Activated CD8-positive, alpha-beta memory T cell treated with anti-CD3 and anti-CD28 coated beads, Interleukin-2, amount 10 ng/mL, durations not matched to agents 7 days and 5 days (primary cell): ENCODE results near the gene SPDEF. TPM values are rescaled to one million over a fixed set of nuclear protein-coding genes. Genes with fewer than 3 reads are reported as not detected.

ENCODE experiments used
- ATAC-seq: fragments of 150-1000 bp; cut with Tn5 transposase; one replicate; pipeline ENCODE4 v1.10.0; 2021; ENCODE audit warnings: moderate library complexity
- CTCF ChIA-PET: fragments of 350-600 bp; sonication (Branson Sonifier 250); formaldehyde crosslinking; loops from one replicate; lab custom pipeline; 2021; ENCODE audit warnings: antibody characterized with exemption; lab: Charles Lee
- DNase-seq: peaks from one replicate; pipeline ENCODE4 v3.0.0-alpha.2; 2020
- H3K27ac Mint-ChIP-seq: one replicate; pipeline ENCODE4 v1.8.0; 2021; ENCODE audit warnings: mild to moderate bottlenecking, mixed read lengths
- H3K27me3 Mint-ChIP-seq: one replicate; pipeline ENCODE4 v1.8.0; 2021; ENCODE audit warnings: mixed read lengths
- H3K36me3 Mint-ChIP-seq: one replicate; pipeline ENCODE4 v1.8.0; 2021; ENCODE audit warnings: mild to moderate bottlenecking, mixed read lengths
- H3K4me1 Mint-ChIP-seq: one replicate; pipeline ENCODE4 v1.8.0; 2021; ENCODE audit warnings: mixed read lengths
- H3K4me3 Mint-ChIP-seq: one replicate; pipeline ENCODE4 v1.8.0; 2021; ENCODE audit warnings: mild to moderate bottlenecking, moderate library complexity, mixed read lengths
- H3K9me3 Mint-ChIP-seq: one replicate; pipeline ENCODE4 v1.8.0; 2022; ENCODE audit warnings: low read depth, mixed read lengths
- total RNA-seq, 2 experiments: library from RNA; stranded (reverse); gene quantifications; one replicate each; pipeline ENCODE4 v1.2.3, GENCODE V29; 2021

SPDEF gene
- total RNA-seq, 2 experiments from 2014 or later: 0.12 TPM; not detected in 1

DNA sequence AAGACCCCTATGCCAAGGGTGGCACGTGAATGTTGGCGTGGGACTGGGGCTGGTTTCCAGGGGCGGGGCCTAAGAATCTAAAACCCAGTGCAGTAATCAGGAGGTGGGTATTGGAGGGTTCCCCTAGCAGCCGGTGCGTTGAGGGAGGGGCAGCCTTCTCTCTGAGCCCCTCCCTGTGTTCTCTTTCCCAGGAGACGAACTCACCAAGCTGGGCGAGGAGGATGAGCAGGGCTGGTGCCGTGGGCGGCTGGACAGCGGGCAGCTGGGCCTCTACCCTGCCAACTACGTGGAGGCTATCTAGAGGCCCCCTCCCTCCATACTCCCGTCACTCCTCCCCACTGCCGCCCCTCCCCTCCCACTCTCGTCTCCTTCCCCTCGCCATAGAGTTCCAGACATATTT, 23.9 kb downstream of the SPDEF start:
- Mint-ChIP-seq H3K4me1 (peaks cover 4% of the 10 kb centered on the region), H3K4me3 (no peak overlapping the region), H3K27me3 (no peaks in the 10 kb centered on the region), H3K9me3 (no peaks in the 10 kb centered on the region), H3K36me3 (no peaks in the 10 kb centered on the region), H3K27ac (no peak overlapping the region)
- CTCF ChIA-PET: interaction anchor here (1.3 kb wide), 1 partner anchor 77 kb away, joined by 3 read pairs; no protein-coding TSS in a partner anchor
- ATAC-seq (no peak), DNase-seq (no peak)

DNA sequence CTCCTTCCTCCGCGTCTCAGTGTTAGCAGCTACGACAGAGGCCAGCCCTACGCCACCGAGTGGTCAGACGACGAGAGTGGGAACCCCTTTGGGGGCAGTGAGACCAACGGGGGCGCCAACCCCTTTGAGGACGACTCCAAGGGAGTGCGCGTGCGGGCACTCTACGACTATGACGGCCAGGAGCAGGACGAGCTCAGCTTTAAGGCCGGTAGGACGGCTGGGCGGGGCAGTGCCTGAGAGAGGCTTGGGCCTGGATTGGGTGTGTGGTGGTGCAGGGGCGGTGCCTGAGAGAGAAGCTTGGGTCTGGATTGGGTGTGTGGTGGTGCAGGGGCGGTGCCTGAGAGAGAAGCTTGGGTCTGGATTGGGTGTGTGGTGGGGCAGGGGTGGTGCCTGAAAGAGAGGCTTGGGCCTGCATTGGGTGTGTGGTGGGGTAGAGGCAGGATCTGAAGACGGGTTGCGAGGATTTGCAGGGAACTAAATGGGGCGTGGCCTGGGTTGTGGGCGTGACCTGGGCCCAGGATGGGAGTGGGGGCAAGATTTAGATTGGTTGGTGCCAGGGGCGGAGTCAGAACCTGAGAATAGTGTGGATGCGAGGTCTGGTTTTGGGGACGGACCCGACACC, 24.4 kb downstream of the SPDEF start:
- H3K36me3 Mint-ChIP-seq: no peaks in the 10 kb centered on the region
- DNase-seq: no peak
- H3K4me3 Mint-ChIP-seq: no peak overlapping the region
- no peak overlapping the region for H3K27ac Mint-ChIP-seq
- no peaks in the 10 kb centered on the region for H3K27me3 Mint-ChIP-seq
- H3K4me1 Mint-ChIP-seq: peaks cover 5% of the 10 kb centered on the region
- no peak for ATAC-seq
- CTCF ChIA-PET: interaction anchor here (1.3 kb wide), 1 partner anchor 77 kb away, joined by 3 read pairs; no protein-coding TSS in a partner anchor
- H3K9me3 Mint-ChIP-seq: no peaks in the 10 kb centered on the region

DNA sequence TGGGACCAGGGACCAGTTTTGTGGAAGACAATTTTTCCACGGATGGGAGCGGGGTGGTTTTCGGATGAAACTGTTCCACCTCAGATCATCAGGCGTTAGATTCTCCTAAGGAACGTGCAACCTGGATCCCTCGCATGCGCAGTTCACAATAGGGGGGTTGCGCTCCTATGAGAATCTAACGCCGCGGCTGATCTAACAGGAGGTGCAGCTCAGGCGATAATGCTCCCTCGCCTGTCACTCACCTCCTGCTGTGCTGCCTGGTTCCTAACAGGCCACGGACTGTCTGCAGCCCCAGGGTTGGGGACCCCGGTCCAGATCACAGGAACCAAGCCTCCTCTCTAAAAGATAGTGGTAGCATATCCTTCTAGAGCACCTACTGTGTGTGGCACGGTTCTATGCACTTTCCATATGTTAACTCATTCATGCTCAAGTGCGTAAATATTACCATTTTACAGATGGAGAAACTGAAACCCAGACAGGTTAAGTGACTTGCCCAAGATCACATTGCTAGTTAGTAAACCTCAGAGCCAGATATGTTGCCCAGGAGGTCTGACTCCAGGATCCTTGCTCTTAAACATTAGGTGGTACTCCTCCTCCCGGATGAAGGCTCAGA, 25.3 kb downstream of the SPDEF start:
- DNase-seq: no peak
- no peaks in the 10 kb centered on the region for H3K9me3 Mint-ChIP-seq
- H3K36me3 Mint-ChIP-seq: no peaks in the 10 kb centered on the region
- H3K4me1 Mint-ChIP-seq: peaks cover 5% of the 10 kb centered on the region
- no peaks in the 10 kb centered on the region for H3K27me3 Mint-ChIP-seq
- CTCF ChIA-PET: interaction anchor here (1.3 kb wide), 1 partner anchor 78 kb away, joined by 3 read pairs; no protein-coding TSS in a partner anchor
- H3K4me3 Mint-ChIP-seq: no peak overlapping the region
- no peak overlapping the region for H3K27ac Mint-ChIP-seq
- ATAC-seq: no peak

DNA sequence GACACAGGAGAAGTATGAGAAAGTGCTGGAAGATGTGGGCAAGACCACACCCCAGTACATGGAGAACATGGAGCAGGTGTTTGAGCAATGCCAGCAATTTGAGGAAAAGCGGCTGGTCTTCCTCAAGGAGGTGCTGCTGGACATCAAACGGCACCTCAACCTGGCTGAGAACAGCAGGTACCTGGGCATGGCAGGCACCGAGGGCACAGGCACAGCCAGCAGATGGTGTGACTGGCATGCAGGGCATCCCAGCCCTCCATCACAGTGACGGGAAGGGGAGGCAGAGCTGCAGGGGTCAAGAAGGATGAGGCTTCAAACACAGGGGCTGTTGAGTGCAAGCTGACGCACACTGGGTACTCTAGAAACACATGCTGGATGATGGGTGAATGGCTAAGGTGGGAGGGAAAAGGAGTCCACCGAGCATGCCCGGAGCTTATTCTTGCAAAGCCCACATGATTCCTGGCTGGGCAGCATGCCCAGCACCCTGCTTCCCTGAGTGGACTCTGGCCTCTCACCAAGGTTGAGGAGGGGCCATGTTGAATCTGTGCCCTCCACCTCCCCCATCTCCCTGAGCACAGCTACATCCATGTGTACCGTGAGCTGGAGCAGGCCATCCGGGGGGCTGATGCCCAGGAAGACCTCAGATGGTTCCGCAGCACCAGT, 26.3 kb downstream of the SPDEF start:
- CTCF ChIA-PET: interaction anchor here (0.7 to 1.6 kb wide), 2 partner anchors 9 to 80 kb away, joined by 3 to 4 read pairs; no protein-coding TSS in a partner anchor
- ATAC-seq: no peak

DNA sequence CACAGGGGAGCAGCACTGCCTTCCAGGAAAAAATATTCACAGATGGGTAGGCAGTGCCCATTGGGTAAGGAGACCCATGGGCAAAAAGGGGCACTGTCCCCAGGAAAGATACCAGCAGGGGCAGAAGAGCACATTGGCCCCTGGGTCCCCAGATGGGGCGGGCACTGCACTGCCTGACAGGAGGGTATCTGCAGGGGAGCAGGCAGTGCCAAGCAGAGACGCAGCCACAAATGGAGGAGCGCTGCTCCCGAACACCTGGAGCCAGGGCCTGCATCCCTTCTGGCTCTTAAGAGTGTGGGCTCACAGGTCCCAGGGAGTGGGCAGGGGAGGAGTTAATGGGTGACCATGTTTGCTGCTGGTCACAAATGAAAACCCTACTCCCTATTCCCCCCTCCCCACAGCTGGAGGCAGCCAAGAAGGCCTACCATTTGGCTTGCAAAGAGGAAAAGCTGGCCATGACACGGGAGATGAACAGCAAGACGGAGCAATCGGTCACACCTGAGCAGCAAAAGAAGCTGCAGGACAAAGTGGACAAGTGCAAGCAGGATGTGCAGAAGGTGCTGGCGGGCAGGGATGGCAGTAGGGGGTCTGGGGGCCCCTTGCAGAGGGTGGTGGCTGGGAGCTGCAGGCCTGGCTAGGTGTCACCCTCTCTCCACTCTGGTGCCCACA, 27.0 kb downstream of the SPDEF start:
- Mint-ChIP-seq H3K27ac (no peak overlapping the region), H3K36me3 (no peaks in the 10 kb centered on the region), H3K4me3 (no peak overlapping the region), H3K9me3 (no peaks in the 10 kb centered on the region), H3K27me3 (no peaks in the 10 kb centered on the region), H3K4me1 (peaks cover 5% of the 10 kb centered on the region)
- no peak for ATAC-seq
- CTCF ChIA-PET: interaction anchor here (0.7 to 1.7 kb wide), 3 partner anchors 9 to 611 kb away, joined by 3 to 4 read pairs (median 4); no protein-coding TSS in a partner anchor
- no peak for DNase-seq

More for the DNA sequence above, 26.3 kb downstream of the SPDEF start:
- no peak for DNase-seq
- H3K9me3 Mint-ChIP-seq: no peaks in the 10 kb centered on the region
- peaks cover 5% of the 10 kb centered on the region for H3K4me1 Mint-ChIP-seq
- no peak overlapping the region for H3K4me3 Mint-ChIP-seq
- H3K27me3 Mint-ChIP-seq: no peaks in the 10 kb centered on the region
- no peaks in the 10 kb centered on the region for H3K36me3 Mint-ChIP-seq
- H3K27ac Mint-ChIP-seq: no peak overlapping the region

DNA sequence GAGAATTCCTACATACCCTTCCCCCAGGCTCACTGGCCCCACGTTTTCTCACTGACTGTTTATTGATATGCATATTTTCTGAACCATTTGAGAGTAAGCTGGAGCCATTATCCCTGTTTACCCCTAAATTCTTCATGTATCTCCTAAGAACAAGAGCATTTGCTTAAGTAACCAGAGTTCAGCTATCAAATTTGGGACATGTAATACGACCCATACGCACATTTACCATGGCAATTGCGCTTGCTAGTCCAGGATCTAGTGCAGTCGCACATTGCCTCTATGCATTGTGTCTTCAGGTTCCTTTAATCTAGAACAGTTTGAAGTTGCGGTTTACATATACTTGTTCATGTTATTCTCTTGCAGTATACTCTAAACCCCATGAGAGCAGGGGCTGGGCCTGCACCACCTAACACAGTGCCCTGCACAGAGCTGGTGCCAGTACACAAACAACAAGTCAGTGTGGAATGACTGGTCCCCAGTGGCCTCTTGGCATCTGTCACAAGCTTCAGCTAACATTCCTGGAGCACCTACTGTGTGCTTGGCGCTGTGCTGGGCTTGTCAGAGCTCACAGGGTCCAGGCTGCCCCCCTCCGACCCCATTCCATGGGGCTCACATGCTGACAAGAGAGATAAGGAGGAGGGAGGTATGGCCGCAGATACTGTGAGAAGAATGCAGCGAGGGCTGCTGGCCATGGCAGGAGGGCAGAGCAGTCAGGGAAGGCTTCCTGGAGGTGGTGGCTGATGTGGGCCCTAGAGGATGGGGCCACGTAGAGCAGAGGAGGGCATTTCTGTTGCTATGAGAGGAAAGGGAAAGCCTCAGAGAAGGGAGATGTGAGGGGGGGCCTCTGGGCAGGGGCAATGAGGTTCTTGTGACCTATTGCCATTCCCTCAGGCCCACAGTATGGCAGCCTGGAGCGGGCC, 28.1 kb downstream of the SPDEF start:
- no peaks in the 10 kb centered on the region for H3K27me3 Mint-ChIP-seq
- no peaks in the 10 kb centered on the region for H3K36me3 Mint-ChIP-seq
- no peak for ATAC-seq
- no peaks in the 10 kb centered on the region for H3K9me3 Mint-ChIP-seq
- H3K4me1 Mint-ChIP-seq: peaks cover 5% of the 10 kb centered on the region
- DNase-seq: no peak
- H3K4me3 Mint-ChIP-seq: no peak overlapping the region
- no peak overlapping the region for H3K27ac Mint-ChIP-seq
- CTCF ChIA-PET: interaction anchor here (0.7 to 2.9 kb wide), 8 partner anchors 9 to 612 kb away, joined by 3 to 26 read pairs (median 4); no protein-coding TSS in a partner anchor

DNA sequence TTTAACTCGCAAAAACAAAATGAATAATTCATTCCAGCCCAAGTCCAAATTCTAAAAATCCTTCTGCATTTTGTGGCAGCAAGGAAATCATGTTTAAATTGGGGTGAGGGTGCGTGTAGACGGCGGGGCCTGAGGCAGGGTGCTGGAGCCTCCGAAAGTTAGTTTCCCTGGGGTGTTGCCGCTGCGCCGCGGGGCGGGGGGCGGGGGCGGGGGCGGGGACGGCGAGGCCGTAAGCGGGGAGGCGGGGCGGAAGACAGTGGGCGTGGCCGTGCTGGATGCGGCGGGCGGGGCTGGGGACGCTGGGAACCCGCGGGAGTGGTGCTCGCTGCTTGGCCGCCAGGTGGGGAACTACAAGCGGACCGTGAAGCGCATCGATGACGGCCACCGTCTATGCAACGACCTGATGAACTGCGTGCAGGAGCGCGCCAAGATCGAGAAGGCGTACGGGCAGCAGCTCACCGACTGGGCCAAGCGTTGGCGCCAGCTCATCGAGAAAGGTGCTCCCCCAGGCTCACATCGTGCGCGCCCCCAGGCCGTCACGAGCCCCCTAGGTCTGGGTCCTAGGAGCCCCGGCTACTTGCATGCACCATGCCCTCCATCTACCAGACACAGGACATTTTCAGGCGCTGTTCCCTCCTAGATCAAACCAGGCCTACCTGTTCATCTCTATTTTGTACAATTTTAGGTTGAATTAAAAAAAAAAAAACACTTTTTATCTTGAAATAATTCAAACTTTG, 29.0 kb downstream of the SPDEF start:
- H3K27me3 Mint-ChIP-seq: no peaks in the 10 kb centered on the region
- peak; percentile 96 for DNase-seq
- H3K36me3 Mint-ChIP-seq: no peaks in the 10 kb centered on the region
- H3K9me3 Mint-ChIP-seq: no peaks in the 10 kb centered on the region
- ATAC-seq: peak; percentile 98
- no peak overlapping the region for H3K4me3 Mint-ChIP-seq
- peaks cover 5% of the 10 kb centered on the region for H3K4me1 Mint-ChIP-seq
- CTCF ChIA-PET: interaction anchor here (0.6 to 2.9 kb wide), 10 partner anchors 8 to 612 kb away, joined by 3 to 26 read pairs (median 3); partner anchors contain the start of gene SMIM29
- no peak overlapping the region for H3K27ac Mint-ChIP-seq

DNA sequence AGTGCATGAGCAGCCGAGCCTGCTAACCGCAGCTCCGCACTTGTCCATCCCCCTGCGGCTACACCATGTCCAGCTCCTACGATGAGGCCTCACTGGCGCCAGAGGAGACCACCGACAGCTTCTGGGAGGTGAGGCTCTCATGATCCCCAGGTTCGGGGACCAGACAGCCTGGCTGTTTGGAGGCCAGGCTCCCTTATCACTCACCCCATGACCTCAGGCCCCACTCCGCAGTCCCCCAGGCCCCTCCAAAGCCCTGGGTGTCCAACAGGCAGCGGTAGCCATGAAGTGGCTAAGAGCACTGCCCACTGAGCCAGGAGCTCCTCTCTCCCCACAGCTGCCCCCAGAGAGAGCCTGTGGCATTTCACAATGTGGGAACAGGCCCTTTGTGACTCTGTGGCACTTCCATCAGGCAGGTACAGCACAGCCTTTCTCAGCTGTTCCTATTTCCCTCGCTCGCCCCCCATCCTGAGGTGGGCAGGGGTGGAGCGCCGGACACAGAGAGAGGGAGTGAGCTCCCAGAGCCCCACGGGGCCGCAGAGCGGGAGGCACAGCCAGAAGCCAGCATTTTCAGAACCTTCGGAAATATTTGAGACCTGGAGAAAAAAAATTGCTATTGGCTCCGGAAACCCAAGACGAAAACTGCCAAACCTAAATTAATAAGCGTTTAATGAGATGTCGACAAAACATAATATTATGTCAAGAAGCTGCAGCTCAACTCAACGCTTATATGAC, 29.7 kb downstream of the SPDEF start:
- Mint-ChIP-seq H3K4me1 (peaks cover 5% of the 10 kb centered on the region), H3K27ac (no peak overlapping the region), H3K27me3 (no peaks in the 10 kb centered on the region), H3K4me3 (no peak overlapping the region), H3K36me3 (no peaks in the 10 kb centered on the region), H3K9me3 (no peaks in the 10 kb centered on the region)
- CTCF ChIA-PET: interaction anchor here (0.6 to 2.9 kb wide), 6 partner anchors 26 to 613 kb away, joined by 3 to 26 read pairs (median 3); partner anchors contain the start of gene SMIM29
- DNase-seq (no peak), ATAC-seq (no peak)

DNA sequence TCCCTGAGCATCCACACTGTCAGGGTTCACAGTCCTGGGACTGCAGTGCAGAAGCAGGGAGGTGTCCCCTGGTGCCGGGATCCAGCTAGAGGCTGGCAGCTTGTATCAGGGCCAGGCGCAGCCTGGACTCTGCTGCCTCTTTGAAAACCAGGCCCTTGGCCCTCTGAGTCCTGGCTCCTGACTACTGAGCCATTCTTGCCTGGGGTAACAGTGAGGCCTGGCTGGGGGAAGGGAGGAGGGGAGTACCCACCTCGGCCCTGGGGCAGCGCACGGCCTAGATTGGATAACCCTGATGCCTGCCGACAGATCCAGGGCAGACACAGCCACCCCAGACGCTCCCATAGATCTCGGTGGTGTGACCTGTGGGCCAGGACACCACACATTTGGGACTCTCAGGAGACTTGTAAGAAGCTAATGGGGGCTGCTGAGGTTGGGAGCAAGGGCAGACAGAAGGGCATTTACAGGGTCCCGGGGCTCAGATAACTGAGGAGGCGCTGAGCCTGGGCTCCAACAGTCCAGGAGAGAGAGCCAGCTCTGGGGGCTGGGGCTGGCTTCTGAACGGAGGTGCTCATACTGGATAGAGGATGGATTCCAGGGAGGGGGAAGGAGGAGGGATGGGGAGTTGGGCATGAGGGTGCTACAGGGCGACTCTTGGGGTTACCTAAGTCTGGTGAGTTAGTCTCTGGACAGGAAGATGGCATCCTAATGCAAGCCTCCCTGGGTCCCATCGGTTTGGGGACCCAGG, 30.5 kb downstream of the SPDEF start:
- Mint-ChIP-seq H3K36me3 (no peaks in the 10 kb centered on the region), H3K9me3 (no peaks in the 10 kb centered on the region), H3K4me1 (peaks cover 5% of the 10 kb centered on the region), H3K27me3 (no peaks in the 10 kb centered on the region), H3K4me3 (no peak overlapping the region), H3K27ac (no peak overlapping the region)
- CTCF ChIA-PET: interaction anchor here (0.9 to 2.9 kb wide), 2 partner anchors 66 to 83 kb away, joined by 3 to 26 read pairs; no protein-coding TSS in a partner anchor
- DNase-seq (no peak), ATAC-seq (no peak)

DNA sequence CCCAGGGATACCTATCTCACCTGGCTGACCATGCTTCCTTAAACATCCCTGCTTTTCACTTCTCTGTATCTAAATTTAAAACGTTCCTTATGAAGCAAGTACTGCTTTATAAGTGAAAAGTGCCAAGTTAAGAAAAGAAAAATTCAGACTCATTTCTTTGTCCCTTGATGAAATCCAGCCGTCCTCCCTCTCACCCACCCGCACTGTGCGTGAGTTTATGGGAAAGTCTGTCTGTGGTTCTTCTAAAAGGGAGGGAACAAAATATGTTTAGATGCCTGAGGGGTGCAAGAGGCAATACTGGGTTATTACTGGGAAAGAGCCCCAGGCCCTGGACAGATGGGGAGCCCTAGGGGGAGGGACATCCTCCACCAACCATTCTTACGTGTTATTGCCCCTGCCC, 31.2 kb downstream of the SPDEF start:
- no peak for DNase-seq
- Mint-ChIP-seq H3K27ac (no peak overlapping the region), H3K36me3 (no peaks in the 10 kb centered on the region), H3K9me3 (no peaks in the 10 kb centered on the region), H3K27me3 (no peaks in the 10 kb centered on the region), H3K4me1 (peaks cover 5% of the 10 kb centered on the region), H3K4me3 (no peak overlapping the region)
- CTCF ChIA-PET: no interaction called here
- ATAC-seq: no peak

DNA sequence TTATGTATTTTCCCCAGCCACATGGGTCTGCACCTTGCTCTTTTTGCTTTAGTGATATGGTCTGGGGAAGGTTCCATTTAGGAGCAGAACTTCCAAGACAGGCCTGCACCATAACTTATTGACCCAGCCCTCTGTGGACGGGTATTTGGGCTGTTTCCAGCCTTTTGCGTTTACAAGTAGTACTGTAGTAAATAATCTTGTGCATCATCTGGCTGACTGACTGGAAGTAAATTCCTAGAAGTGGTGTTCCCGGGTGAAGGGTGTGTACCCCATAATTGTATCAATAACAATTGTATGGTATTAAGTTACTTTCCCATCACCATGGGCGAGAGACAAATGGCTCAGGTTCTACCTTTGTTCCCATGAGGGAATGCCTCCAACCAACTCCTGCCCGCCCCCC, 31.6 kb downstream of the SPDEF start:
- H3K27ac Mint-ChIP-seq: no peak overlapping the region
- ATAC-seq (no peak), DNase-seq (no peak)
- H3K9me3 Mint-ChIP-seq: no peaks in the 10 kb centered on the region
- CTCF ChIA-PET: no interaction called here
- H3K4me1 Mint-ChIP-seq: peaks cover 5% of the 10 kb centered on the region
- H3K27me3 Mint-ChIP-seq: no peaks in the 10 kb centered on the region
- no peaks in the 10 kb centered on the region for H3K36me3 Mint-ChIP-seq
- no peak overlapping the region for H3K4me3 Mint-ChIP-seq
